CD4-positive, alpha-beta T cell treated with Interleukin-1 beta for 1 hour (primary cell): ENCODE results near the gene ARFIP1.

ENCODE experiments used
- DNase-seq, 2 donors: peaks; one replicate each; pipeline ENCODE4 v3.0.0-alpha.2; 2020 to 2022

ARFIP1 gene

GRCh38 chr4:152785639-152786615 is 6.2 kb downstream of the ARFIP1 start:
- no peak for DNase-seq

- no peak for DNase-seq
Observed at GRCh38 chr4:152786627-152787026, 6.9 kb downstream of the ARFIP1 start.

GRCh38 chr4:152795891-152796290 is 16.1 kb downstream of the ARFIP1 start:
- DNase-seq, result no peak

- DNase-seq, result no peak
Observed at GRCh38 chr4:152803541-152803940, 23.8 kb downstream of the ARFIP1 start.

- DNase-seq, result no peak
Observed at GRCh38 chr4:152805071-152805650, 25.4 kb downstream of the ARFIP1 start.

GRCh38 chr4:152805818-152806217 is 26.1 kb downstream of the ARFIP1 start:
- DNase-seq, result no peak

- no peak for DNase-seq
Observed at GRCh38 chr4:152806501-152807125, 26.9 kb downstream of the ARFIP1 start.

- DNase-seq, result peak in 1 of 2 donors; percentile 12
Observed at GRCh38 chr4:152807294-152807829, 27.6 kb downstream of the ARFIP1 start.

GRCh38 chr4:152808670-152809069 is 28.9 kb downstream of the ARFIP1 start:
- no peak for DNase-seq

- DNase-seq, result no peak
Observed at GRCh38 chr4:152810715-152811287, 31.0 kb downstream of the ARFIP1 start.

GRCh38 chr4:152815078-152815477 is 35.3 kb downstream of the ARFIP1 start:
- DNase-seq, result no peak

GRCh38 chr4:152817331-152817730 is 37.6 kb downstream of the ARFIP1 start:
- DNase-seq, result no peak

- DNase-seq, result no peak
Observed at GRCh38 chr4:152819026-152819645, 39.4 kb downstream of the ARFIP1 start.

- no peak for DNase-seq
Observed at GRCh38 chr4:152820073-152820472, 40.3 kb downstream of the ARFIP1 start.

GRCh38 chr4:152822323-152822722 is 42.6 kb downstream of the ARFIP1 start:
- no peak for DNase-seq

- DNase-seq, result no peak
Observed at GRCh38 chr4:152824561-152824960, 44.8 kb downstream of the ARFIP1 start.

GRCh38 chr4:152825336-152825735 is 45.6 kb downstream of the ARFIP1 start:
- DNase-seq, result no peak

- no peak for DNase-seq
Observed at GRCh38 chr4:152828122-152828521, 48.4 kb downstream of the ARFIP1 start.

GRCh38 chr4:152831416-152831815 is 51.7 kb downstream of the ARFIP1 start:
- no peak for DNase-seq

- no peak for DNase-seq
Observed at GRCh38 chr4:152836936-152837335, 57.2 kb downstream of the ARFIP1 start.

GRCh38 chr4:152839729-152840128 is 60.0 kb downstream of the ARFIP1 start:
- peak in 1 of 2 donors; percentile 14 for DNase-seq

- no peak for DNase-seq
Observed at GRCh38 chr4:152843481-152844090, 63.8 kb downstream of the ARFIP1 start.
